Suprapubic skin (tissue), 4 donors: Measurements from ENCODE around the gene GSTM4. TPM values are rescaled to one million over a fixed set of nuclear protein-coding genes. Genes with fewer than 3 reads are reported as not detected.

Experiments used
- DNase-seq, 2 donors: peaks; one replicate each; pipeline ENCODE4 v3.0.0-alpha.2; 2019; ENCODE audit warnings: low spot score in 2 of 2
- H3K27ac ChIP-seq: fragments of 200-600 bp; sonication (generic); one replicate; pipeline ENCODE4 v1.5.1; 2019
- H3K27me3 ChIP-seq: fragments of 200-600 bp; sonication (generic); one replicate; pipeline ENCODE4 v1.5.1; 2019
- H3K36me3 ChIP-seq: fragments of 200-600 bp; sonication (generic); one replicate; pipeline ENCODE4 v1.5.1; 2019
- H3K4me1 ChIP-seq: fragments of 200-600 bp; sonication (generic); one replicate; pipeline ENCODE4 v1.5.1; 2019
- H3K4me3 ChIP-seq: fragments of 200-600 bp; sonication (generic); one replicate; pipeline ENCODE4 v1.5.1; 2019; ENCODE audit warnings: mild to moderate bottlenecking
- H3K9me3 ChIP-seq: fragments of 200-600 bp; sonication (generic); one replicate; pipeline ENCODE4 v1.5.1; 2019
- EP300 ChIP-seq: sonication (generic); formaldehyde crosslinking; IDR thresholded peaks from one replicate; pipeline ENCODE4 v1.6.1; 2017; ENCODE audit warnings: antibody characterized with exemption
- POLR2A ChIP-seq, 2 donors: fragments of 450-650 bp; IDR thresholded peaks; one replicate each; pipeline ENCODE4 v1.6.1; 2017; ENCODE audit warnings: antibody characterized with exemption in 2 of 2, mild to moderate bottlenecking in 2 of 2, moderate library complexity in 2 of 2
- POLR2AphosphoS5 ChIP-seq, 3 donors: sonication (generic); formaldehyde crosslinking; IDR thresholded peaks; one replicate each; pipeline ENCODE4 v1.6.1; 2017; ENCODE audit warnings: antibody characterized with exemption in 3 of 3
- WGBS: methylation state at CpG from one replicate; pipeline ENCODE4 v1.1.5; 2018; 5-methylcytosine and 5-hydroxymethylcytosine counted together
- total RNA-seq, 4 donors: library from RNA; depleted of rRNA; stranded (reverse); fragments of >200 nt; gene quantifications; one replicate each; pipeline ENCODE4 v1.1.0, GENCODE V29; 2016
- TF ChIP-seq, protein P1 (sequence below), 2 donors: fragments of 200-600 bp in 1 of 2; fragments of 450-650 bp in 1 of 2; sonication (generic) in 1 of 2; IDR thresholded peaks; one replicate each; pipeline ENCODE4 v1.5.1; 2016 to 2019; ENCODE audit warnings: antibody characterized with exemption in 2 of 2, mild to moderate bottlenecking in 1 of 2, moderate library complexity in 1 of 2

Gene GSTM4
- total RNA-seq, 4 donors from 2014 or later, result 18.7 to 41.1 (median 32.3) TPM

GRCh38 chr1:109632671-109633346 lies 23.1 kb upstream of the GSTM4 start:
- H3K4me1 ChIP-seq, result peaks cover 35% of the 10 kb centered on the region
- peak in 1 of 2 donors; percentile 57 for DNase-seq

GRCh38 chr1:109634292-109634691 lies 21.6 kb upstream of the GSTM4 start:
- no peak overlapping the region for H3K4me3 ChIP-seq
- no peak overlapping the region for H3K27ac ChIP-seq
- peaks cover 35% of the 10 kb centered on the region for H3K4me1 ChIP-seq
- no peaks in the 10 kb centered on the region for H3K27me3 ChIP-seq
- peak in 1 of 2 donors; percentile 41 for DNase-seq
- TF ChIP-seq EP300 (no peak), POLR2AphosphoS5 (IDR thresholded peaks at IDR 0.05) (no peak), POLR2A (IDR thresholded peaks at IDR 0.05) (no peak)
- TF ChIP-seq, protein P1, sequence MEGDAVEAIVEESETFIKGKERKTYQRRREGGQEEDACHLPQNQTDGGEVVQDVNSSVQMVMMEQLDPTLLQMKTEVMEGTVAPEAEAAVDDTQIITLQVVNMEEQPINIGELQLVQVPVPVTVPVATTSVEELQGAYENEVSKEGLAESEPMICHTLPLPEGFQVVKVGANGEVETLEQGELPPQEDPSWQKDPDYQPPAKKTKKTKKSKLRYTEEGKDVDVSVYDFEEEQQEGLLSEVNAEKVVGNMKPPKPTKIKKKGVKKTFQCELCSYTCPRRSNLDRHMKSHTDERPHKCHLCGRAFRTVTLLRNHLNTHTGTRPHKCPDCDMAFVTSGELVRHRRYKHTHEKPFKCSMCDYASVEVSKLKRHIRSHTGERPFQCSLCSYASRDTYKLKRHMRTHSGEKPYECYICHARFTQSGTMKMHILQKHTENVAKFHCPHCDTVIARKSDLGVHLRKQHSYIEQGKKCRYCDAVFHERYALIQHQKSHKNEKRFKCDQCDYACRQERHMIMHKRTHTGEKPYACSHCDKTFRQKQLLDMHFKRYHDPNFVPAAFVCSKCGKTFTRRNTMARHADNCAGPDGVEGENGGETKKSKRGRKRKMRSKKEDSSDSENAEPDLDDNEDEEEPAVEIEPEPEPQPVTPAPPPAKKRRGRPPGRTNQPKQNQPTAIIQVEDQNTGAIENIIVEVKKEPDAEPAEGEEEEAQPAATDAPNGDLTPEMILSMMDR (IDR thresholded peaks at IDR 0.05), result no peak
- 82% methylated on average over 6 of the region's 6 CpGs for WGBS
- H3K36me3 ChIP-seq, result peaks cover 20% of the 10 kb centered on the region
- no peaks in the 10 kb centered on the region for H3K9me3 ChIP-seq

More at GRCh38 chr1:109632671-109633346, 23.1 kb upstream of the GSTM4 start:
- peaks cover 35% of the 10 kb centered on the region for H3K36me3 ChIP-seq
- no peaks in the 10 kb centered on the region for H3K27me3 ChIP-seq
- no peak for TF ChIP-seq POLR2A (IDR thresholded peaks at IDR 0.05)
- TF ChIP-seq, protein P1 (IDR thresholded peaks at IDR 0.05), result no peak
- no peak for TF ChIP-seq EP300
- no peak for TF ChIP-seq POLR2AphosphoS5 (IDR thresholded peaks at IDR 0.05)
- no peaks in the 10 kb centered on the region for H3K9me3 ChIP-seq
- H3K27ac ChIP-seq, result no peak overlapping the region
- 46% methylated on average over 4 of the region's 5 CpGs for WGBS
- no peak overlapping the region for H3K4me3 ChIP-seq

DNA sequence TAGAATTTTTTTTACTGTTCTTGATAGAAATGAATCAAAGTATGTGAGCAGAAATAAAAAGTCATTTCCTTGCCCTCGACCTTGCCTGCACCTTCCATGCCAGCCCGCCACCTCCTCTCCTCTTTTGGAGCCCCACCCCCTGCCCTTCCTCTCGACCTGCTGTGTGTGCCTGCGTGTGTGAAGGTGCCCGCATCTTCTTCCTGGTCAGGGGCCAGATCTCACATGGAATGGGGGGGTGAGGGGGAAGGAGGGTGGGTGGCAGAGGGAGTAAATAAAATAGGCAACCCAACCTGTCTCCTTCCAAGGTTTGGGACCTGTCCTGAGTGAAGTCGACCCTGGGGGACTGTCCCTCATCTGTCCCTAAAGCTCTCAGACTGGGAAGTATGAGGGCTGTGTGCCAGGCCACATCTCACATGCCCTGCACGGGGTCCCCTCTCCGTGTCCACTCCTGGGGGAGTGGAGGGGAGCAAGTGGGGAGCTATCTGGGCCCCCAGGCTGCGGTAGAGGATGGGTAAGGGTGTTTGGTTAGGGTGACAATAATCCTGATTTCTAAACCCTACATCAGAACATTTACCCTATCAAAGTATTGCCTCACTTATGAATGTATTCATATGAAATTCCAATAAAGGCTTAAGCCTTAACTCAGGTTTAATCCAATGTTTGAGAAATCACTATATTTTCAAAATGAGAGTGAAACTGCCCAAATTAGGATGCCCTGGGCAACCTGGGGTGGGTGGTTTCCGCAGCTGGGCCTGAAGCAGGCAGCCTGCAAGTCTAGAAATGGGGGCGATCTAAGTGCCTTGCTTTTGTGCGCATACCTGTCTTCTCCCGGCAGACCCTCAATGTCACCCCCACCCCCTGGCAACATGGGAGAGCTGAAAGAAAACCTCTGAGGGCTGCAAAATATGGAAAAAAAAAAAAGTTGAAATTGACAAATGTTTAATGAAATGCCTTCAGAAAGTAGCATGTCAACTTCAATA lies 20.8 kb upstream of the GSTM4 start:
- 58% methylated on average over 13 of the region's 13 CpGs for WGBS
- DNase-seq, result peak in 1 of 2 donors; percentile 58
- Histone ChIP-seq H3K9me3 (no peaks in the 10 kb centered on the region), H3K4me1 (peaks cover 35% of the 10 kb centered on the region), H3K36me3 (peaks cover 12% of the 10 kb centered on the region), H3K27ac (no peak overlapping the region), H3K27me3 (no peaks in the 10 kb centered on the region), H3K4me3 (no peak overlapping the region)
- TF ChIP-seq EP300 (no peak), POLR2A (IDR thresholded peaks at IDR 0.05) (no peak), POLR2AphosphoS5 (IDR thresholded peaks at IDR 0.05) (no peak)
- TF ChIP-seq, protein P1 (IDR thresholded peaks at IDR 0.05), result no peak

- H3K36me3 ChIP-seq, result peaks cover 7% of the 10 kb centered on the region
- TF ChIP-seq, protein P1 (IDR thresholded peaks at IDR 0.05), result no peak
- TF ChIP-seq EP300 (no peak), POLR2A (IDR thresholded peaks at IDR 0.05) (no peak), POLR2AphosphoS5 (IDR thresholded peaks at IDR 0.05) (no peak)
- DNase-seq, result peak in 1 of 2 donors; percentile 8
- H3K4me3 ChIP-seq, result no peak overlapping the region
- WGBS, result 66% methylated on average over 2 of the region's 2 CpGs
- H3K27ac ChIP-seq, result no peak overlapping the region
- no peaks in the 10 kb centered on the region for H3K27me3 ChIP-seq
- no peaks in the 10 kb centered on the region for H3K9me3 ChIP-seq
- peaks cover 41% of the 10 kb centered on the region for H3K4me1 ChIP-seq
These were observed 20.1 kb upstream of the GSTM4 start for GRCh38 chr1:109635862-109636200.
